ENCODE results near the gene MRRF. TPM values are rescaled to one million over a fixed set of nuclear protein-coding genes. Genes with fewer than 3 reads are reported as not detected.
A peak's percentile ranks its signal among the peaks of the same experiment; 100 is the strongest.

The MRRF gene
- total RNA-seq, 1 experiment from 2014 or later, result 42.3 TPM

GRCh38 chr9:122227575-122227900 lies 37.1 kb upstream of the MRRF start (continued):
- no peak for TF ChIP-seq AFF4 (CRISPR knock-in tag; IDR thresholded peaks at IDR 0.05; ENCODE audit: borderline replicate concordance)

GRCh38 chr9:122228191-122228567 lies 36.5 kb upstream of the MRRF start:
- Mint-ChIP-seq H3K4me3 (peak overlapping the region; percentile 60), H3K27me3 (ENCODE audit: low read depth) (peaks cover 57% of the 10 kb centered on the region), H3K36me3 (peaks cover 5% of the 10 kb centered on the region; the same call in 1 of the 2 replicates), H3K9me3 (no peaks in the 10 kb centered on the region), H3K4me1 (peaks cover 27% of the 10 kb centered on the region), H3K27ac (no peak overlapping the region)
- DNase-seq (ENCODE audit: low spot score) (peak; percentile 34), ATAC-seq (no peak)
- TF ChIP-seq CREM (CRISPR knock-in tag; IDR thresholded peaks at IDR 0.05), result no peak
- TF ChIP-seq AFF4 (CRISPR knock-in tag; IDR thresholded peaks at IDR 0.05; ENCODE audit: borderline replicate concordance), result no peak
- 0 out of 2 replicates have a peak, but pooled peaks have one; percentile 22 for TF ChIP-seq E2F5 (CRISPR knock-in tag; IDR thresholded peaks at IDR 0.05)
- no peak for TF ChIP-seq TP53 (CRISPR knock-in tag; IDR thresholded peaks at IDR 0.05)
- no peak for TF ChIP-seq SMAD3 (CRISPR knock-in tag; IDR thresholded peaks at IDR 0.05; ENCODE audit: borderline replicate concordance)
- no peak for TF ChIP-seq ATF2 (CRISPR knock-in tag; IDR thresholded peaks at IDR 0.05; ENCODE audit: borderline replicate concordance, low read depth)
- ChIA-PET POLR2A (no interaction called here), CTCF (interaction anchor here (0.7 to 1.0 kb wide), 2 partner anchors 105 to 122 kb away, joined by 3 read pairs; no protein-coding TSS in a partner anchor)

GRCh38 chr9:122228568-122229484 lies 35.9 kb upstream of the MRRF start, which contains the start of gene LHX6:
Gene LHX6 (minus strand): TSS chr9:122228957. CDS start chr9:122228740, 217 bp downstream.
- peaks cover 5% of the 10 kb centered on the region; the same call in 1 of the 2 replicates for H3K36me3 Mint-ChIP-seq
- no peak within 1 kb of the TSS for H3K27ac Mint-ChIP-seq
- H3K4me3 Mint-ChIP-seq, result peak within 1 kb of the TSS; percentile 60
- peak; percentile 56 for DNase-seq (ENCODE audit: low spot score)
- TF ChIP-seq ZNF263 (CRISPR knock-in tag; IDR thresholded peaks at IDR 0.05; ENCODE audit: low read depth) (peak; percentile 97), IRF1 (CRISPR knock-in tag; IDR thresholded peaks at IDR 0.05) (no peak), SP1 (CRISPR knock-in tag; conservative IDR thresholded peaks at IDR 0.05) (0 out of 2 replicates have a peak, but pooled peaks have one; percentile 19), ZNF532 (CRISPR knock-in tag; IDR thresholded peaks at IDR 0.05; ENCODE audit: borderline replicate concordance) (no peak)
- H3K4me1 Mint-ChIP-seq, result peaks cover 32% of the 10 kb centered on the region
- ChIA-PET POLR2A (interaction anchor here (0.6 kb wide), 1 partner anchor 79 kb away, joined by 6 read pairs; no protein-coding TSS in a partner anchor), CTCF (interaction anchor here (0.7 to 1.5 kb wide), 4 partner anchors 104 to 130 kb away, joined by 3 to 8 read pairs (median 3); no protein-coding TSS in a partner anchor)
- ATAC-seq, result peak; percentile 27
- no peaks in the 10 kb centered on the region for H3K9me3 Mint-ChIP-seq
- peaks cover 55% of the 10 kb centered on the region for H3K27me3 Mint-ChIP-seq (ENCODE audit: low read depth)
